Measurements from ENCODE around the gene SCIN. TPM values are rescaled to one million over a fixed set of nuclear protein-coding genes. Genes with fewer than 3 reads are reported as not detected.
"Not testable (repeated sequence)": the region's sequence is repeated elsewhere in the genome, so short reads cannot be mapped to it uniquely, and the experiment has no call there.

SCIN gene
- total RNA-seq, 3 donors from 2014 or later (not counting 1 experiment from before 2014, with no cell fraction given), result 0.08 TPM; not detected in 2

GRCh38 chr7:12661581-12661980 is 91.1 kb downstream of the SCIN start:
- Histone ChIP-seq H3K4me3 (ENCODE audit: low read length) (no peak overlapping the region), H3K36me3 (ENCODE audit: control insufficient read depth, insufficient read depth, low read length) (no peaks in the 10 kb centered on the region), H3K27me3 (ENCODE audit: control insufficient read depth, insufficient read depth, low read length) (no peaks in the 10 kb centered on the region), H3K4me1 (ENCODE audit: control insufficient read depth, insufficient read depth, low read length) (no peaks in the 10 kb centered on the region), H3K27ac (ENCODE audit: low read length) (no peak overlapping the region), H3K9me3 (ENCODE audit: control insufficient read depth, insufficient read depth, low read length) (no peaks in the 10 kb centered on the region)
- 87% methylated on average over 6 of the region's 6 CpGs for WGBS (ENCODE audit: insufficient coverage)
- intact Hi-C loops (cut with micrococcal nuclease), result no loop called here
- Mint-ChIP-seq H3K4me3 (no peak overlapping the region), H3K27ac (no peak overlapping the region), H3K27me3 (ENCODE audit: low read depth in 2 of 2) (no peaks in the 10 kb centered on the region), H3K36me3 (no peaks in the 10 kb centered on the region), H3K9me3 (no peaks in the 10 kb centered on the region), H3K4me1 (no peaks in the 10 kb centered on the region)
- no peak for TF ChIP-seq CTCF (IDR thresholded peaks at IDR 0.05)
- ATAC-seq (no peak), DNase-seq (no peak)

- H3K27me3 Mint-ChIP-seq (ENCODE audit: low read depth in 2 of 2), result no peaks in the 10 kb centered on the region
- no peaks in the 10 kb centered on the region for H3K9me3 Mint-ChIP-seq
- no peak overlapping the region for H3K4me3 Mint-ChIP-seq
- peaks cover 4 to 5% of the 10 kb centered on the region in 2 donors for H3K4me1 Mint-ChIP-seq
- intact Hi-C loops (cut with micrococcal nuclease), result no loop called here
- Histone ChIP-seq H3K4me3 (ENCODE audit: low read length) (no peak overlapping the region), H3K27ac (ENCODE audit: low read length) (peak overlapping the region; percentile 19), H3K36me3 (ENCODE audit: control insufficient read depth, insufficient read depth, low read length) (no peaks in the 10 kb centered on the region), H3K9me3 (ENCODE audit: control insufficient read depth, insufficient read depth, low read length) (no peaks in the 10 kb centered on the region), H3K27me3 (ENCODE audit: control insufficient read depth, insufficient read depth, low read length) (no peaks in the 10 kb centered on the region), H3K4me1 (ENCODE audit: control insufficient read depth, insufficient read depth, low read length) (no peaks in the 10 kb centered on the region)
- WGBS (ENCODE audit: insufficient coverage), result no CpG with 5 or more reads among the region's 1 CpG
- no peak for TF ChIP-seq CTCF (IDR thresholded peaks at IDR 0.05)
- no peaks in the 10 kb centered on the region for H3K36me3 Mint-ChIP-seq
- H3K27ac Mint-ChIP-seq, result no peak overlapping the region
- DNase-seq (no peak), ATAC-seq (no peak)
These were observed 99.6 kb downstream of the SCIN start for GRCh38 chr7:12670000-12670729.

GRCh38 chr7:12670743-12671520 is 100.4 kb downstream of the SCIN start:
- no peaks in the 10 kb centered on the region for H3K36me3 ChIP-seq (ENCODE audit: control insufficient read depth, insufficient read depth, low read length)
- no peak overlapping the region for H3K4me3 ChIP-seq (ENCODE audit: low read length)
- Mint-ChIP-seq H3K4me3 (no peak overlapping the region), H3K4me1 (peaks cover 7 to 8% of the 10 kb centered on the region in 2 donors), H3K36me3 (no peaks in the 10 kb centered on the region), H3K27me3 (ENCODE audit: low read depth in 2 of 2) (no peaks in the 10 kb centered on the region), H3K27ac (no peak overlapping the region), H3K9me3 (no peaks in the 10 kb centered on the region)
- WGBS (ENCODE audit: insufficient coverage), result 73% methylated on average over 3 of the region's 6 CpGs
- ATAC-seq, result no peak
- intact Hi-C loops (cut with micrococcal nuclease), result no loop called here
- H3K27ac ChIP-seq (ENCODE audit: low read length), result no peak overlapping the region
- H3K4me1 ChIP-seq (ENCODE audit: control insufficient read depth, insufficient read depth, low read length), result no peaks in the 10 kb centered on the region
- H3K9me3 ChIP-seq (ENCODE audit: control insufficient read depth, insufficient read depth, low read length), result no peaks in the 10 kb centered on the region
- TF ChIP-seq CTCF (IDR thresholded peaks at IDR 0.05), result no peak
- no peaks in the 10 kb centered on the region for H3K27me3 ChIP-seq (ENCODE audit: control insufficient read depth, insufficient read depth, low read length)
- no peak for DNase-seq

GRCh38 chr7:12673436-12673835 is 102.9 kb downstream of the SCIN start:
- H3K9me3 ChIP-seq (ENCODE audit: control insufficient read depth, insufficient read depth, low read length); H3K36me3 Mint-ChIP-seq; H3K27ac Mint-ChIP-seq; H3K4me1 ChIP-seq (ENCODE audit: control insufficient read depth, insufficient read depth, low read length); H3K27me3 Mint-ChIP-seq (ENCODE audit: low read depth in 2 of 2); ATAC-seq; intact Hi-C loops (cut with micrococcal nuclease); H3K27me3 ChIP-seq (ENCODE audit: control insufficient read depth, insufficient read depth, low read length); H3K4me1 Mint-ChIP-seq; DNase-seq; H3K36me3 ChIP-seq (ENCODE audit: control insufficient read depth, insufficient read depth, low read length); H3K27ac ChIP-seq (ENCODE audit: low read length); H3K9me3 Mint-ChIP-seq; H3K4me3 ChIP-seq (ENCODE audit: low read length); H3K4me3 Mint-ChIP-seq: not testable (repeated sequence)
- 95% methylated on average over 5 of the region's 7 CpGs for WGBS (ENCODE audit: insufficient coverage)
